ENCODE results near the gene CARD9.

DNA sequence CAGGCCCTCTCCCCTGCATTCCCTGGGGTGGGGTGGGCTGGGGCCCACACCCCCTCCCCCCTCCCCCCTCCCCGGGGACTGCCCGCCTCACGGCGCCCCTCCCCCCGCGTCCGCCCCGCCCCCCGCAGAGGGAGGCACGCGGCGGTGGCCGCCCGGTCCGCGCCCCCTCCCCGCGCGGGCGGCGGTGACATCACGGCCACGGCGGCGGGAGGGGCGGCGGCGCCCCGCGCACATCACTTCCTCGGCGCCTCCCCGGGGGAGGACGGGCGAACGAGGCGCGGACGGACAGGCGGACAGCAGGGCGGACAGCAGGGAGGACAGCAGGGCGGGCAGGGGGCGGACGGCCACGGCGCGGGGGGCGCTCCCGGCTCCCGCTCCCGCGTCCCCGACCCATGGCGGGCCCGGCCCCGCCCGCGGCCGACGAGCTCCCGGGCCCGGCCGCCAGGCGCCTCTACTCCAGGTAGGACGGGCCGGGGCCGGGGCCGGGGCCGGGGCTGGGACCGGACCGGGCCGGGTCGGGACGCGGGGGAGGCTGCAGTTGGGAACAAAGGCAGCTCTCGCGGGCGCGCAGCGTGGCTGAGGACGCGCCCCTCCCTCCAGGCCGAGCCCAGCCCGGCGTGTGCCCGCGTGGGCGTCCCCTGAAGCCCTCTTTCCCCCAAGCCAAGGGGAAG lies 46.0 kb downstream of the CARD9 start, which contains the start of gene GPSM1:
- TF ChIP-seq, protein P1, sequence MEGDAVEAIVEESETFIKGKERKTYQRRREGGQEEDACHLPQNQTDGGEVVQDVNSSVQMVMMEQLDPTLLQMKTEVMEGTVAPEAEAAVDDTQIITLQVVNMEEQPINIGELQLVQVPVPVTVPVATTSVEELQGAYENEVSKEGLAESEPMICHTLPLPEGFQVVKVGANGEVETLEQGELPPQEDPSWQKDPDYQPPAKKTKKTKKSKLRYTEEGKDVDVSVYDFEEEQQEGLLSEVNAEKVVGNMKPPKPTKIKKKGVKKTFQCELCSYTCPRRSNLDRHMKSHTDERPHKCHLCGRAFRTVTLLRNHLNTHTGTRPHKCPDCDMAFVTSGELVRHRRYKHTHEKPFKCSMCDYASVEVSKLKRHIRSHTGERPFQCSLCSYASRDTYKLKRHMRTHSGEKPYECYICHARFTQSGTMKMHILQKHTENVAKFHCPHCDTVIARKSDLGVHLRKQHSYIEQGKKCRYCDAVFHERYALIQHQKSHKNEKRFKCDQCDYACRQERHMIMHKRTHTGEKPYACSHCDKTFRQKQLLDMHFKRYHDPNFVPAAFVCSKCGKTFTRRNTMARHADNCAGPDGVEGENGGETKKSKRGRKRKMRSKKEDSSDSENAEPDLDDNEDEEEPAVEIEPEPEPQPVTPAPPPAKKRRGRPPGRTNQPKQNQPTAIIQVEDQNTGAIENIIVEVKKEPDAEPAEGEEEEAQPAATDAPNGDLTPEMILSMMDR (conservative IDR thresholded peaks at IDR 0.05 in 1 of 2, IDR thresholded peaks at IDR 0.05 in 1 of 2; ENCODE audit: low read depth in 1 of 2, low read length in 2 of 2) = no peak
- no peak for TF ChIP-seq EZH2 (IDR thresholded peaks at IDR 0.05; ENCODE audit: low read length, missing control alignments)

Data from fibroblast of lung (primary cell).